HepG2 (cell line): ENCODE results near the gene APBA3. TPM values are rescaled to one million over a fixed set of nuclear protein-coding genes. Genes with fewer than 3 reads are reported as not detected.

ENCODE experiments used
- AHR ChIP-seq: IDR thresholded peaks from 2 replicates; pipeline ENCODE4 v1.6.1; 2018; ENCODE audit warnings: missing genetic modification reagents, missing compliant biosample characterization
- CEBPB ChIP-seq: IDR thresholded peaks from 2 replicates; pipeline ENCODE4 v1.6.1; 2011; ENCODE audit warnings: low read depth, low read length, improper control_type of control experiment, borderline replicate concordance
- CENPT ChIP-seq: sonication (generic); formaldehyde crosslinking; IDR thresholded peaks from 2 replicates; pipeline ENCODE4 v1.8.0; 2022; ENCODE audit warnings: low read depth, mild to moderate bottlenecking, moderate library complexity, missing genetic modification reagents
- GABPA ChIP-seq, 2 experiments: IDR thresholded peaks; 2 replicates each; pipeline ENCODE4 v1.6.1; 2011 to 2016; ENCODE audit warnings: low read depth in 2 of 2, low read length in 1 of 2, missing biosample characterization in 1 of 2, missing genetic modification characterization in 1 of 2
- KMT2B ChIP-seq: IDR thresholded peaks from 2 replicates; pipeline ENCODE4 v1.6.1; 2016; ENCODE audit warnings: missing genetic modification reagents, missing compliant biosample characterization
- NONO ChIP-seq, 2 experiments: fragments of 450-650 bp in 1 of 2; sonication (generic) in 1 of 2; formaldehyde crosslinking in 1 of 2; IDR thresholded peaks in 1 of 2; conservative IDR thresholded peaks in 1 of 2; 2 replicates each; pipeline versions ENCODE4 v1.6.1 to v1.8.0; 2017 to 2022; ENCODE audit warnings: mild to moderate bottlenecking in 1 of 2, missing genetic modification reagents in 1 of 2, moderate library complexity in 1 of 2
- NR2C2 ChIP-seq: sonication (generic); formaldehyde crosslinking; IDR thresholded peaks from 2 replicates; pipeline ENCODE4 v1.4.0; 2020; ENCODE audit warnings: missing genetic modification reagents, mild to moderate bottlenecking, moderate library complexity, borderline replicate concordance
- SALL1 ChIP-seq: sonication (generic); formaldehyde crosslinking; IDR thresholded peaks from 2 replicates; pipeline ENCODE4 v1.8.0; 2022; ENCODE audit warnings: mild to moderate bottlenecking, missing genetic modification reagents
- SMAD9 ChIP-seq: sonication (generic); formaldehyde crosslinking; IDR thresholded peaks from 2 replicates; pipeline ENCODE4 v1.5.1; 2020; ENCODE audit warnings: mild to moderate bottlenecking, missing genetic modification reagents
- SP1 ChIP-seq, 2 experiments: fragments of 450-650 bp in 1 of 2; sonication (generic) in 1 of 2; formaldehyde crosslinking in 1 of 2; IDR thresholded peaks; 2 replicates each; pipeline versions ENCODE4 v1.4.0 to v1.6.1; 2016 to 2020; ENCODE audit warnings: missing genetic modification reagents in 1 of 2
- SRSF4 ChIP-seq: fragments of 200-400 bp; formaldehyde crosslinking; IDR thresholded peaks from one replicate; pipeline ENCODE4 v1.6.1; 2018; ENCODE audit warnings: mild to moderate bottlenecking, low read depth, low read length, moderate library complexity; ENCODE audit not compliant: poor library complexity, severe bottlenecking
- SSRP1 ChIP-seq: IDR thresholded peaks from 2 replicates; pipeline ENCODE4 v1.6.1; 2016; ENCODE audit warnings: control low read depth
- THAP11 ChIP-seq: IDR thresholded peaks from 2 replicates; pipeline ENCODE4 v1.6.1; 2016; ENCODE audit warnings: missing biosample characterization, missing genetic modification reagents
- YEATS2 ChIP-seq: sonication (generic); formaldehyde crosslinking; IDR thresholded peaks from 2 replicates; pipeline ENCODE4 v1.4.0; 2020; ENCODE audit warnings: missing genetic modification reagents, borderline replicate concordance
- ZFP37 ChIP-seq: sonication (generic); formaldehyde crosslinking; IDR thresholded peaks from 2 replicates; pipeline ENCODE4 v1.4.0; 2020; ENCODE audit warnings: missing genetic modification reagents, borderline replicate concordance
- ZNF160 ChIP-seq: sonication (generic); formaldehyde crosslinking; IDR thresholded peaks from 2 replicates; pipeline ENCODE4 v1.8.0; 2022; ENCODE audit warnings: mild to moderate bottlenecking, inconsistent platforms, missing genetic modification reagents
- ZNF556 ChIP-seq: sonication (generic); formaldehyde crosslinking; IDR thresholded peaks from 2 replicates; pipeline ENCODE4 v1.4.0; 2020; ENCODE audit warnings: mild to moderate bottlenecking, missing genetic modification reagents, borderline replicate concordance
- ZNF569 ChIP-seq: sonication (generic); formaldehyde crosslinking; IDR thresholded peaks from 2 replicates; pipeline ENCODE4 v1.5.0; 2020; ENCODE audit warnings: mild to moderate bottlenecking, missing genetic modification reagents, moderate library complexity, borderline replicate concordance
- ZNF614 ChIP-seq: IDR thresholded peaks from 2 replicates; pipeline ENCODE4 v1.6.1; 2018; ENCODE audit warnings: missing biosample characterization, missing genetic modification reagents, inconsistent platforms, borderline replicate concordance
- ZNF780A ChIP-seq: sonication (generic); formaldehyde crosslinking; IDR thresholded peaks from 2 replicates; pipeline ENCODE4 v1.8.0; 2022; ENCODE audit warnings: mild to moderate bottlenecking, missing genetic modification reagents, moderate library complexity
- polyA plus RNA-seq, 8 experiments: library from polyadenylated mRNA; depleted of rRNA in 3 of 8; stranded (reverse) in 7 of 8; unstranded in 1 of 8; fragments of >200 nt; fragmentation: Illumina TruSeq in 4 of 8; extraction: Trizol in 4 of 8; gene quantifications; 2 replicates each; pipeline versions ENCODE4 v1.2.1 to v1.2.3, GENCODE V29; 2011 to 2016; ENCODE audit warnings: low read depth in 4 of 8, missing spikeins in 1 of 8, mixed read lengths in 1 of 8; ENCODE audit not compliant: insufficient read depth in 1 of 8
- total RNA-seq, 5 experiments: library from RNA; depleted of rRNA; stranded (reverse); fragments of >200 nt; fragmentation: Illumina TruSeq; extraction: Trizol; gene quantifications; 2 replicates each; pipeline ENCODE4 v1.2.3, GENCODE V29; 2016; ENCODE audit warnings: low read depth in 1 of 5
- TF ChIP-seq, protein P1 (sequence below): sonication (generic); formaldehyde crosslinking; IDR thresholded peaks from 2 replicates; pipeline ENCODE4 v1.5.0; 2020; ENCODE audit warnings: mild to moderate bottlenecking, missing genetic modification reagents, moderate library complexity
- TF ChIP-seq, protein P2 (sequence below), 2 experiments: sonication (generic) in 1 of 2; formaldehyde crosslinking in 1 of 2; IDR thresholded peaks; 2 replicates each; pipeline versions ENCODE4 v1.4.0 to v1.6.1; 2018 to 2020; ENCODE audit warnings: missing genetic modification reagents in 2 of 2, borderline replicate concordance in 1 of 2, low read depth in 1 of 2, mild to moderate bottlenecking in 1 of 2, missing biosample characterization in 1 of 2
- TF ChIP-seq, protein P3 (sequence below): IDR thresholded peaks from 2 replicates; pipeline ENCODE4 v1.6.1; 2016; ENCODE audit warnings: mild to moderate bottlenecking

Gene APBA3
- total and polyA plus RNA-seq, 2 of the 13 experiments (the other 11 are each of a cell fraction or from before 2014, with no cell fraction given), result 14.2 to 14.3 TPM

DNA sequence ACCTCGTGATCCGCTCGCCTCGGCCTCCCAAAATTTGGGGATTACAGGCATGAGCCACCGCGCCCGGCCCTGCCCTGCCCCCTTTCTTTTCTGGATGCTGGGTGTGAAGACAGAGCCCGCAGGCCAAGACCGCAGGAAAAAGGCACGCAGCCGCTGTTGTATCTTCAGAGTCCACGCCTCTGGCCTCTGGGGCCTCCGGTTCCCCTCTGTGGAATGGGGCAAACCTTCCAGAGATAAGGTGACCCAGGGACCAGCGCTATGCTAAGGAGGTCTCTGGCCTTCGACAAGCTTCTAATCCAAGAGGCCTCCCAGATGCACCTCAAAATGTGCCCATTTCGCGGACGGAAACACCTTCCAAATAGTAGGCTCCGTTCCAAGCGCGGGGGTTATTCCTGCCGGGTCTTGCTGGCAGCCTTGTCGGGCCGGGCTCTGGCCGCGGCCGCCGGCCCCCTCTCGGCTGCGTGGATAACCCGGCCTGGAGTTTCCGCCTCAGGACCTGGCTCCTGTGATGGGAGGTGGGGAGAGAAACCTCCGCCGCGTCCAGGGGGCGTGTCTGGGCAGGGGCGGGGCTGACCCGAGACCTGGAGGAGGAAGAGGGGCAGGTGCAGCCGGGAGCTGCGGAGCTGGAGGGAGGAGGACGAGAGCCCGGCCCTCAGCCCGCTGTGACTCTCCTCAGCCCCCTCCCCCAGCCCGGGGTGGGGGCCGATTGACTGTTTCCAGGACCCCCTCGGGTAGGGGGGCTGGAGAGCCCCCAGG, 40.2 kb downstream of the APBA3 start (continued):
- peak; percentile 71 for TF ChIP-seq SALL1 (CRISPR knock-in tag)
- TF ChIP-seq THAP11 (CRISPR knock-in tag), result peak; percentile 78
- TF ChIP-seq AHR (CRISPR knock-in tag), result peak; percentile 75; the same call in 1 of the 2 replicates
- no peak; the same call in 1 of the 2 replicates for TF ChIP-seq NR2C2 (CRISPR knock-in tag)
- TF ChIP-seq, protein P1, sequence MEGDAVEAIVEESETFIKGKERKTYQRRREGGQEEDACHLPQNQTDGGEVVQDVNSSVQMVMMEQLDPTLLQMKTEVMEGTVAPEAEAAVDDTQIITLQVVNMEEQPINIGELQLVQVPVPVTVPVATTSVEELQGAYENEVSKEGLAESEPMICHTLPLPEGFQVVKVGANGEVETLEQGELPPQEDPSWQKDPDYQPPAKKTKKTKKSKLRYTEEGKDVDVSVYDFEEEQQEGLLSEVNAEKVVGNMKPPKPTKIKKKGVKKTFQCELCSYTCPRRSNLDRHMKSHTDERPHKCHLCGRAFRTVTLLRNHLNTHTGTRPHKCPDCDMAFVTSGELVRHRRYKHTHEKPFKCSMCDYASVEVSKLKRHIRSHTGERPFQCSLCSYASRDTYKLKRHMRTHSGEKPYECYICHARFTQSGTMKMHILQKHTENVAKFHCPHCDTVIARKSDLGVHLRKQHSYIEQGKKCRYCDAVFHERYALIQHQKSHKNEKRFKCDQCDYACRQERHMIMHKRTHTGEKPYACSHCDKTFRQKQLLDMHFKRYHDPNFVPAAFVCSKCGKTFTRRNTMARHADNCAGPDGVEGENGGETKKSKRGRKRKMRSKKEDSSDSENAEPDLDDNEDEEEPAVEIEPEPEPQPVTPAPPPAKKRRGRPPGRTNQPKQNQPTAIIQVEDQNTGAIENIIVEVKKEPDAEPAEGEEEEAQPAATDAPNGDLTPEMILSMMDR (CRISPR knock-in tag), result peak; percentile 28
- TF ChIP-seq, protein P2, sequence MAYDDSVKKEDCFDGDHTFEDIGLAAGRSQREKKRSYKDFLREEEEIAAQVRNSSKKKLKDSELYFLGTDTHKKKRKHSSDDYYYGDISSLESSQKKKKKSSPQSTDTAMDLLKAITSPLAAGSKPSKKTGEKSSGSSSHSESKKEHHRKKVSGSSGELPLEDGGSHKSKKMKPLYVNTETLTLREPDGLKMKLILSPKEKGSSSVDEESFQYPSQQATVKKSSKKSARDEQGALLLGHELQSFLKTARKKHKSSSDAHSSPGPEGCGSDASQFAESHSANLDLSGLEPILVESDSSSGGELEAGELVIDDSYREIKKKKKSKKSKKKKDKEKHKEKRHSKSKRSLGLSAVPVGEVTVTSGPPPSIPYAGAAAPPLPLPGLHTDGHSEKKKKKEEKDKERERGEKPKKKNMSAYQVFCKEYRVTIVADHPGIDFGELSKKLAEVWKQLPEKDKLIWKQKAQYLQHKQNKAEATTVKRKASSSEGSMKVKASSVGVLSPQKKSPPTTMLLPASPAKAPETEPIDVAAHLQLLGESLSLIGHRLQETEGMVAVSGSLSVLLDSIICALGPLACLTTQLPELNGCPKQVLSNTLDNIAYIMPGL (CRISPR knock-in tag; IDR thresholded peaks at IDR 0.05; ENCODE audit: borderline replicate concordance in 1 of 2, low read depth in 1 of 2), result peak in 1 of 2 experiments; percentile 52; a peak in 2 of 4 replicates
- TF ChIP-seq NONO (IDR thresholded peaks at IDR 0.05), result no peak
- peak; percentile 65; the same call in 1 of the 2 replicates for TF ChIP-seq NONO (CRISPR knock-in tag; conservative IDR thresholded peaks at IDR 0.05)
- 0 out of 2 replicates have a peak, but pooled peaks have one; percentile 44 for TF ChIP-seq CENPT (CRISPR knock-in tag)
- TF ChIP-seq ZNF614 (CRISPR knock-in tag), result peak; percentile 72; the same call in 1 of the 2 replicates
- TF ChIP-seq SSRP1, result 0 out of 2 replicates have a peak, but pooled peaks have one; percentile 41
- TF ChIP-seq YEATS2 (CRISPR knock-in tag), result peak; percentile 40; the same call in 1 of the 2 replicates
- no peak for TF ChIP-seq SRSF4
- 0 out of 2 replicates have a peak, but pooled peaks have one; percentile 31 for TF ChIP-seq ZNF160 (CRISPR knock-in tag)
- TF ChIP-seq ZNF556 (CRISPR knock-in tag), result peak; percentile 55; the same call in 1 of the 2 replicates
- TF ChIP-seq SMAD9 (CRISPR knock-in tag), result no peak
- TF ChIP-seq GABPA (IDR thresholded peaks at IDR 0.05; ENCODE audit: low read depth, low read length), result no peak
- TF ChIP-seq GABPA (CRISPR knock-in tag; IDR thresholded peaks at IDR 0.05; ENCODE audit: low read depth), result peak; percentile 54; the same call in 1 of the 2 replicates
- TF ChIP-seq, protein P3, sequence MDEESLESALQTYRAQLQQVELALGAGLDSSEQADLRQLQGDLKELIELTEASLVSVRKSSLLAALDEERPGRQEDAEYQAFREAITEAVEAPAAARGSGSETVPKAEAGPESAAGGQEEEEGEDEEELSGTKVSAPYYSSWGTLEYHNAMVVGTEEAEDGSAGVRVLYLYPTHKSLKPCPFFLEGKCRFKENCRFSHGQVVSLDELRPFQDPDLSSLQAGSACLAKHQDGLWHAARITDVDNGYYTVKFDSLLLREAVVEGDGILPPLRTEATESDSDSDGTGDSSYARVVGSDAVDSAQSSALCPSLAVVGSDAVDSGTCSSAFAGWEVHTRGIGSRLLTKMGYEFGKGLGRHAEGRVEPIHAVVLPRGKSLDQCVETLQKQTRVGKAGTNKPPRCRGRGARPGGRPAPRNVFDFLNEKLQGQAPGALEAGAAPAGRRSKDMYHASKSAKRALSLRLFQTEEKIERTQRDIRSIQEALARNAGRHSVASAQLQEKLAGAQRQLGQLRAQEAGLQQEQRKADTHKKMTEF (CRISPR knock-in tag), result peak; percentile 79
- TF ChIP-seq ZNF780A, result no peak
- TF ChIP-seq ZNF569 (CRISPR knock-in tag), result 0 out of 2 replicates have a peak, but pooled peaks have one; percentile 34
- TF ChIP-seq KMT2B (CRISPR knock-in tag), result no peak
- TF ChIP-seq SP1 (IDR thresholded peaks at IDR 0.05), result no peak
- peak; percentile 75 for TF ChIP-seq SP1 (CRISPR knock-in tag; IDR thresholded peaks at IDR 0.05)
- TF ChIP-seq CEBPB, result no peak
- TF ChIP-seq ZFP37 (CRISPR knock-in tag), result no peak
